Kidney epithelial cell (primary cell): ENCODE data around the gene NHEJ1. TPM values are rescaled to one million over a fixed set of nuclear protein-coding genes. Genes with fewer than 3 reads are reported as not detected.

ENCODE experiments used
- DNase-seq: peaks from one replicate; pipeline ENCODE4 v3.0.0-alpha.2; 2010; ENCODE audit warnings: low read depth
- H3K27me3 ChIP-seq: 2 replicates; pipeline ENCODE4 v1.6.0; 2011; ENCODE audit warnings: low read length; ENCODE audit not compliant: control insufficient read depth, insufficient read depth
- H3K36me3 ChIP-seq: 2 replicates; pipeline ENCODE4 v1.5.1; 2011; ENCODE audit warnings: low read length; ENCODE audit not compliant: control insufficient read depth, insufficient read depth
- H3K4me3 ChIP-seq: 2 replicates; pipeline ENCODE4 v1.5.1; 2011; ENCODE audit warnings: low read depth, mild to moderate bottlenecking, control low read depth, low read length
- total RNA-seq: library from RNA; depleted of rRNA; stranded (reverse); fragments of >200 nt; gene quantifications from 2 replicates; pipeline ENCODE4 v1.2.3, GENCODE V29; 2015
- TF ChIP-seq, protein P1 (sequence below): IDR thresholded peaks from 2 replicates; pipeline ENCODE4 v1.5.1; 2011; ENCODE audit warnings: mild to moderate bottlenecking, moderate library complexity, low read length, control low read depth, inconsistent platforms; ENCODE audit not compliant: insufficient read depth, poor library complexity, severe bottlenecking

NHEJ1 gene
- total RNA-seq, 1 donor from 2014 or later, result 16.1 TPM

DNA sequence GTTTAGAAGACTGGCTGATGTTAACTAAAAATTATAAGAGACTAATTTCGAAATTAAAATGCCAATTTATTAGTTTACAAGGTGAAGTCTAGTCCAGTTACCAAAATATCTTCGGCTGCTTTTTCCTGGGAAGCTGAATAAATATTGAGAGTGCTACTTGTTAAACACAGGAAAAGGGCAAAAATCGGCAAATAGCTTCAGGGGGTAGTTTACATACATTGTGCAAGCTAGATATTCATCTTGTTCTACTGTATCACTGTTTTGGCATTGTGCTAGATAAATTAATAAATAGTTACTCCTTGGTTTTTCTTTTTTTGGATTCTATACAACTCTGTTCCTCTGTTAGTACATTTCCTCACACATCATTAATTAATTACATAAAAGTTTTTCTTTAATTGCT, 29.3 kb downstream of the NHEJ1 start:
- Histone ChIP-seq H3K27me3 (no peaks in the 10 kb centered on the region), H3K4me3 (no peak overlapping the region), H3K36me3 (no peaks in the 10 kb centered on the region)
- TF ChIP-seq, protein P1, sequence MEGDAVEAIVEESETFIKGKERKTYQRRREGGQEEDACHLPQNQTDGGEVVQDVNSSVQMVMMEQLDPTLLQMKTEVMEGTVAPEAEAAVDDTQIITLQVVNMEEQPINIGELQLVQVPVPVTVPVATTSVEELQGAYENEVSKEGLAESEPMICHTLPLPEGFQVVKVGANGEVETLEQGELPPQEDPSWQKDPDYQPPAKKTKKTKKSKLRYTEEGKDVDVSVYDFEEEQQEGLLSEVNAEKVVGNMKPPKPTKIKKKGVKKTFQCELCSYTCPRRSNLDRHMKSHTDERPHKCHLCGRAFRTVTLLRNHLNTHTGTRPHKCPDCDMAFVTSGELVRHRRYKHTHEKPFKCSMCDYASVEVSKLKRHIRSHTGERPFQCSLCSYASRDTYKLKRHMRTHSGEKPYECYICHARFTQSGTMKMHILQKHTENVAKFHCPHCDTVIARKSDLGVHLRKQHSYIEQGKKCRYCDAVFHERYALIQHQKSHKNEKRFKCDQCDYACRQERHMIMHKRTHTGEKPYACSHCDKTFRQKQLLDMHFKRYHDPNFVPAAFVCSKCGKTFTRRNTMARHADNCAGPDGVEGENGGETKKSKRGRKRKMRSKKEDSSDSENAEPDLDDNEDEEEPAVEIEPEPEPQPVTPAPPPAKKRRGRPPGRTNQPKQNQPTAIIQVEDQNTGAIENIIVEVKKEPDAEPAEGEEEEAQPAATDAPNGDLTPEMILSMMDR, result no peak
- no peak for DNase-seq

DNA sequence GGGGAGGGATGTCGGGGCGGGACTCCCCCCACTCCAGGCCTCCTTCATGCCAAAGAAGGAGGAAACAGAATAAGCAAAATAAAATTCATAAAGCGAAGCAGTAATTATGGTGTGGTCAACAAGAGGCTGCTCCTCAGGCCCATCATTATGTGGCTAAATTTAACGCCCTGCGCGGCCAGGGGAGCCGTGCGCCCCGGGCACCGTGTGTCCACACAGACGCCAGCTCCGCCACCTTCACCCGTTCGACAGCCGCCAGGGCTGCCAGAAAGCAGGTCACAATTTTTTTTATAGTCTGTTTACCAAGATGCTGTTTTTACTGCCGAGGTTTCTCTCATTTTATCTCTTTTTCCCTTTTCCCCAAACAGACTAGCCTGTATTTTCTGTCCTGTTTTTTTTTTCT, 31.0 kb downstream of the NHEJ1 start:
- Histone ChIP-seq H3K36me3 (no peaks in the 10 kb centered on the region), H3K4me3 (no peak overlapping the region), H3K27me3 (no peaks in the 10 kb centered on the region)
- TF ChIP-seq, protein P1, result no peak
- no peak for DNase-seq

GRCh38 chr2:219128396-219128795, 32.2 kb downstream of the NHEJ1 start:
- Histone ChIP-seq H3K27me3 (no peaks in the 10 kb centered on the region), H3K4me3 (no peak overlapping the region), H3K36me3 (no peaks in the 10 kb centered on the region)
- DNase-seq, result no peak
- TF ChIP-seq, protein P1, result no peak

- no peaks in the 10 kb centered on the region for H3K36me3 ChIP-seq
- TF ChIP-seq, protein P1, result no peak
- H3K27me3 ChIP-seq, result no peaks in the 10 kb centered on the region
- no peak for DNase-seq
- H3K4me3 ChIP-seq, result no peak overlapping the region
Observed at GRCh38 chr2:219127037-219127635, 33.5 kb downstream of the NHEJ1 start.

GRCh38 chr2:219126555-219126954, 34.1 kb downstream of the NHEJ1 start:
- no peak for DNase-seq

More at GRCh38 chr2:219126555-219126954, 34.1 kb downstream of the NHEJ1 start:
- Histone ChIP-seq H3K27me3 (no peaks in the 10 kb centered on the region), H3K4me3 (no peak overlapping the region), H3K36me3 (no peaks in the 10 kb centered on the region)
- TF ChIP-seq, protein P1, result no peak
